HepG2 (cell line): Measurements from ENCODE around the gene MAST1. TPM values are rescaled to one million over a fixed set of nuclear protein-coding genes. Genes with fewer than 3 reads are reported as not detected.

ENCODE experiments used
- HBP1 ChIP-seq: IDR thresholded peaks from 2 replicates; pipeline ENCODE4 v1.6.1; 2016; ENCODE audit warnings: low read depth, control low read depth
- MED8 ChIP-seq: sonication (generic); formaldehyde crosslinking; IDR thresholded peaks from 2 replicates; pipeline ENCODE4 v1.8.1; 2023; ENCODE audit warnings: mild to moderate bottlenecking, missing genetic modification reagents; ENCODE audit not compliant: insufficient replicate concordance
- TEAD3 ChIP-seq: optimal IDR thresholded peaks from 2 replicates; pipeline ENCODE3; 2016; ENCODE audit warnings: borderline replicate concordance
- XBP1 ChIP-seq: sonication (generic); formaldehyde crosslinking; IDR thresholded peaks from 2 replicates; pipeline ENCODE4 v1.5.0; 2020; ENCODE audit warnings: missing genetic modification reagents
- ZNF142 ChIP-seq: sonication (generic); formaldehyde crosslinking; IDR thresholded peaks from 2 replicates; pipeline ENCODE4 v1.4.0; 2020; ENCODE audit warnings: missing genetic modification reagents
- ZNF549 ChIP-seq: sonication (generic); formaldehyde crosslinking; IDR thresholded peaks from 2 replicates; pipeline ENCODE4 v1.5.0; 2020; ENCODE audit warnings: missing genetic modification reagents
- ZNF639 ChIP-seq: conservative IDR thresholded peaks from 2 replicates; pipeline ENCODE4 v1.6.1; 2018; ENCODE audit warnings: missing genetic modification reagents
- ZSCAN25 ChIP-seq: sonication (generic); formaldehyde crosslinking; IDR thresholded peaks from 2 replicates; pipeline ENCODE4 v1.8.0; 2022; ENCODE audit warnings: mild to moderate bottlenecking, missing genetic modification reagents
- polyA plus RNA-seq, 8 experiments: library from polyadenylated mRNA; depleted of rRNA in 3 of 8; stranded (reverse) in 7 of 8; unstranded in 1 of 8; fragments of >200 nt; fragmentation: Illumina TruSeq in 4 of 8; extraction: Trizol in 4 of 8; gene quantifications; 2 replicates each; pipeline versions ENCODE4 v1.2.1 to v1.2.3, GENCODE V29; 2011 to 2016; ENCODE audit warnings: low read depth in 4 of 8, missing spikeins in 1 of 8, mixed read lengths in 1 of 8; ENCODE audit not compliant: insufficient read depth in 1 of 8
- total RNA-seq, 5 experiments: library from RNA; depleted of rRNA; stranded (reverse); fragments of >200 nt; fragmentation: Illumina TruSeq; extraction: Trizol; gene quantifications; 2 replicates each; pipeline ENCODE4 v1.2.3, GENCODE V29; 2016; ENCODE audit warnings: low read depth in 1 of 5
- TF ChIP-seq, protein P1 (sequence below), 2 experiments: fragments of 450-650 bp in 1 of 2; sonication (generic) in 1 of 2; formaldehyde crosslinking in 1 of 2; IDR thresholded peaks; 2 replicates each; pipeline versions ENCODE4 v1.6.1 to v1.8.0; 2016 to 2022; ENCODE audit warnings: antibody characterized with exemption in 1 of 2, mild to moderate bottlenecking in 1 of 2, missing genetic modification reagents in 1 of 2

The MAST1 gene
- total and polyA plus RNA-seq, 2 of the 13 experiments (the other 11 are each of a cell fraction or from before 2014, with no cell fraction given): 0.73 to 4.7 TPM

DNA sequence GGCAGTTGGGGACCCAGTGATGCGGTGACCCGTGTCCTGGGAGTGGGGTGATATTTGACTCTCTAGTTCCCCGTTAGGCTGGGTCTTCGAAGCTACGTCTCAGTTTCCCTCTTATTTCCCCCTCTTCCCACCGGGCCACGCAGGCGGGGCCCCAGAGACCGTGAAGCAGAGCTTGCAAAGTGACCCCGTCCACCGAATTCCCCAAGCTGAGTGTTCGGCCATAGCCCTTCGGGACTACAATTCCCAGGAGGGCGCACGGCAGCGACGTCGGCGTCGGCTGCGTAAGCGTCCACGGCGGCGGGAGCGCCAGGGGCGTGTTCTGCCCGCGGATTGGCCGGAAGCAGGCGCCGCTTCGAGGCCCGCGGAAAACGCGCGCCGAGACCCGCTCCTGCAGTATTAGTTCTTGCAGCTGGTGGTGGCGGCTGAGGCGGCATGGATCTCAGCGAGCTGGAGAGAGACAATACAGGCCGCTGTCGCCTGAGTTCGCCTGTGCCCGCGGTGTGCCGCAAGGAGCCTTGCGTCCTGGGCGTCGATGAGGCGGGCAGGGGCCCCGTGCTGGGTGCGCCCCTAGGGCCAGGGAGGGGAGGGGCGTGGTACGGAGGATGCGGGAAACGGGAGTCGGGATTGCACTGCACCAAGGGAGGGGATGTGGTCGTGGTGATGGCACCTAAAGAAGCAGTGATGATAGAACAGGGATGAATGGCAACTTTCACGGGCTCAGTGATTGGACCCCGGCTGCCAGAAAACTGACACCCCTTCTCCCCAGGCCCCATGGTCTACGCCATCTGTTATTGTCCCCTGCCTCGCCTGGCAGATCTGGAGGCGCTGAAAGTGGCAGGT lies 31.9 kb upstream of the MAST1 start, which contains the start of gene RNASEH2A (continued):
- TF ChIP-seq, protein P1, sequence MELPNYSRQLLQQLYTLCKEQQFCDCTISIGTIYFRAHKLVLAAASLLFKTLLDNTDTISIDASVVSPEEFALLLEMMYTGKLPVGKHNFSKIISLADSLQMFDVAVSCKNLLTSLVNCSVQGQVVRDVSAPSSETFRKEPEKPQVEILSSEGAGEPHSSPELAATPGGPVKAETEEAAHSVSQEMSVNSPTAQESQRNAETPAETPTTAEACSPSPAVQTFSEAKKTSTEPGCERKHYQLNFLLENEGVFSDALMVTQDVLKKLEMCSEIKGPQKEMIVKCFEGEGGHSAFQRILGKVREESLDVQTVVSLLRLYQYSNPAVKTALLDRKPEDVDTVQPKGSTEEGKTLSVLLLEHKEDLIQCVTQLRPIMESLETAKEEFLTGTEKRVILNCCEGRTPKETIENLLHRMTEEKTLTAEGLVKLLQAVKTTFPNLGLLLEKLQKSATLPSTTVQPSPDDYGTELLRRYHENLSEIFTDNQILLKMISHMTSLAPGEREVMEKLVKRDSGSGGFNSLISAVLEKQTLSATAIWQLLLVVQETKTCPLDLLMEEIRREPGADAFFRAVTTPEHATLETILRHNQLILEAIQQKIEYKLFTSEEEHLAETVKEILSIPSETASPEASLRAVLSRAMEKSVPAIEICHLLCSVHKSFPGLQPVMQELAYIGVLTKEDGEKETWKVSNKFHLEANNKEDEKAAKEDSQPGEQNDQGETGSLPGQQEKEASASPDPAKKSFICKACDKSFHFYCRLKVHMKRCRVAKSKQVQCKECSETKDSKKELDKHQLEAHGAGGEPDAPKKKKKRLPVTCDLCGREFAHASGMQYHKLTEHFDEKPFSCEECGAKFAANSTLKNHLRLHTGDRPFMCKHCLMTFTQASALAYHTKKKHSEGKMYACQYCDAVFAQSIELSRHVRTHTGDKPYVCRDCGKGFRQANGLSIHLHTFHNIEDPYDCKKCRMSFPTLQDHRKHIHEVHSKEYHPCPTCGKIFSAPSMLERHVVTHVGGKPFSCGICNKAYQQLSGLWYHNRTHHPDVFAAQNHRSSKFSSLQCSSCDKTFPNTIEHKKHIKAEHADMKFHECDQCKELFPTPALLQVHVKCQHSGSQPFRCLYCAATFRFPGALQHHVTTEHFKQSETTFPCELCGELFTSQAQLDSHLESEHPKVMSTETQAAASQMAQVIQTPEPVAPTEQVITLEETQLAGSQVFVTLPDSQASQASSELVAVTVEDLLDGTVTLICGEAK (IDR thresholded peaks at IDR 0.05): no peak
- TF ChIP-seq, protein P1 (CRISPR knock-in tag; IDR thresholded peaks at IDR 0.05): peak; percentile 44; the same call in 1 of the 2 replicates
- TF ChIP-seq ZNF142 (CRISPR knock-in tag) (no peak), XBP1 (CRISPR knock-in tag) (no peak), ZNF549 (CRISPR knock-in tag) (no peak), TEAD3 (CRISPR knock-in tag) (peak; percentile 75), HBP1 (CRISPR knock-in tag) (peak; percentile 86; the same call in 1 of the 2 replicates), MED8 (peak; percentile 84), ZSCAN25 (CRISPR knock-in tag) (0 out of 2 replicates have a peak, but pooled peaks have one; percentile 54), ZNF639 (CRISPR knock-in tag) (no peak; the same call in 1 of the 2 replicates)
